NK-92 (cell line): Measurements from ENCODE around the gene FRAT2.

Experiments used
- DNase-seq: peaks from one replicate; lab custom pipeline; 2025; ENCODE audit not compliant: unreplicated experiment; lab: John Stamatoyannopoulos, UW

The FRAT2 gene

DNA sequence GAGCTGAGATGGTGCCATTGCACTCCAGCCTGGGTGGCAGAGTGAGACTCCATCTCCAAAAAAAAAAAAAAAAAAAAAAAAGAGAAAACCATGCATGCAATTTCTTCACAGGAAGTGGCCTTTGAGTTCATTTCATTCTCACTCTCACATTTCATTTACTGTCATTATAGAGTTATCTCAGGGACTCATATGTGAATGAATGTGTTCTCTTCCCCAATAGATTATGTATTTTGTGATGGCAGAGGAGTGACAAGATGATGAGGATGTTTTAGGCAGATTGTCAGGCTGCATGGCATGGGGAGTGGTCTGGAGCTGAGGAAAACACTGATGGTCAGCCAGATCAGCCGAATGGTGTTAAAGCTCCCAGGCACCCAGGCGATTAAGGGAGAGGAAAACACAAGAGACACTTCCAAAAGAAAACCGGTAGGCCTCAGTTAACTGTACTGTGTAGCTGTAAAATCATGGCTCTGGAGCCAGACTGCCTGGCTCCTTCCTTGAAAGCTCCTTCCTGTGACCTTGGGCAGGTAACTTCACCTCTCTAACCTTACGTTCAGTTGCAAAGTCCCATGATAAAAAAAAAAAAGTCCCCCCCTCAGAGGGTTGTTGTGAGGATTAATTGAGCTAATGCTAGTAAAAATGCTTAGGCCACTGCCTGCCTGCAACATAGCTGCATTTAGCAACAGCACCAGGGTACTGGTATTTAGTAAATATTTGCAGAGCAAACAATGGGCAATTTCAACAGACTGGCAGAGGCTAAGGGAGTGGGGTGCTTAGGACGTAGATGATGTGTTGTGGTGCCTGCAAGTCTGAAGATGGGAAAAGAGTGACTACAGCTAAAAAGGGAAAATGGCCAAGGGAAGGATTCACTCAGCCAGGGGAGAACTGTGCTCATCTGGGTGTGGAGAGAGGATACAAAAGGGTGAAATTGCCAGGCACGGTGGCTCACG is 6.9 kb downstream of the FRAT2 start:
- no peak for DNase-seq

- DNase-seq, result no peak
These were observed 8.8 kb downstream of the FRAT2 start for GRCh38 chr10:97325754-97326153.

GRCh38 chr10:97323501-97323900 is 11.0 kb downstream of the FRAT2 start:
- DNase-seq, result no peak

- DNase-seq, result no peak
These were observed 12.7 kb downstream of the FRAT2 start for GRCh38 chr10:97321804-97322190.

- no peak for DNase-seq
These were observed 13.3 kb downstream of the FRAT2 start for GRCh38 chr10:97321032-97321803.

- no peak for DNase-seq
These were observed 14.0 kb downstream of the FRAT2 start for GRCh38 chr10:97320480-97321031.

DNA sequence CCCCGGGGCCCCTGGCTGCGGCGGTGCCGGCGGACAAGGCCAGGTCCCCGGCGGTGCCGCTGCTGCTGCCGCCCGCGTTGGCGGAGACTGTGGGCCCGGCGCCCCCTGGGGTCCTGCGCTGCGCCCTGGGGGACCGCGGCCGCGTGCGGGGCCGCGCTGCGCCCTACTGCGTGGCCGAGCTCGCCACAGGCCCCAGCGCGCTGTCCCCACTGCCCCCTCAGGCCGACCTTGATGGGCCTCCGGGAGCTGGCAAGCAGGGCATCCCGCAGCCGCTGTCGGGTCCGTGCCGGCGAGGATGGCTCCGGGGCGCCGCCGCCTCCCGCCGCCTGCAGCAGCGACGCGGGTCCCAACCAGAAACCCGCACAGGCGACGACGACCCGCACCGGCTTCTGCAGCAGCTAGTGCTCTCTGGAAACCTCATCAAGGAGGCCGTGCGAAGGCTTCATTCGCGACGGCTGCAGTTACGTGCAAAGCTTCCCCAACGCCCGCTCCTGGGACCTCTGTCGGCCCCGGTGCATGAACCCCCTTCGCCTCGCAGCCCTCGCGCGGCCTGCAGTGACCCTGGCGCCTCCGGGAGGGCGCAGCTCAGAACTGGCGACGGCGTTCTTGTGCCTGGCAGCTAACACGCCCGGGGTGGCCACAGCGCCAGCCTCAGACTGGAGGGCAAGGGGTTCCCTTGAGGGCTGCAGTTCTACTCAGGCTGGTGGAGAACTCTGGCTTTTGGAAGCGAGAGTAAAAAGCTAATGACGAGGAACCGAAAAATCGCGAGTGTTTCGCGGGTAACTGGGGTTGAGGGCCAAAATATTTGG is 14.7 kb downstream of the FRAT2 start:
- no peak for DNase-seq

DNA sequence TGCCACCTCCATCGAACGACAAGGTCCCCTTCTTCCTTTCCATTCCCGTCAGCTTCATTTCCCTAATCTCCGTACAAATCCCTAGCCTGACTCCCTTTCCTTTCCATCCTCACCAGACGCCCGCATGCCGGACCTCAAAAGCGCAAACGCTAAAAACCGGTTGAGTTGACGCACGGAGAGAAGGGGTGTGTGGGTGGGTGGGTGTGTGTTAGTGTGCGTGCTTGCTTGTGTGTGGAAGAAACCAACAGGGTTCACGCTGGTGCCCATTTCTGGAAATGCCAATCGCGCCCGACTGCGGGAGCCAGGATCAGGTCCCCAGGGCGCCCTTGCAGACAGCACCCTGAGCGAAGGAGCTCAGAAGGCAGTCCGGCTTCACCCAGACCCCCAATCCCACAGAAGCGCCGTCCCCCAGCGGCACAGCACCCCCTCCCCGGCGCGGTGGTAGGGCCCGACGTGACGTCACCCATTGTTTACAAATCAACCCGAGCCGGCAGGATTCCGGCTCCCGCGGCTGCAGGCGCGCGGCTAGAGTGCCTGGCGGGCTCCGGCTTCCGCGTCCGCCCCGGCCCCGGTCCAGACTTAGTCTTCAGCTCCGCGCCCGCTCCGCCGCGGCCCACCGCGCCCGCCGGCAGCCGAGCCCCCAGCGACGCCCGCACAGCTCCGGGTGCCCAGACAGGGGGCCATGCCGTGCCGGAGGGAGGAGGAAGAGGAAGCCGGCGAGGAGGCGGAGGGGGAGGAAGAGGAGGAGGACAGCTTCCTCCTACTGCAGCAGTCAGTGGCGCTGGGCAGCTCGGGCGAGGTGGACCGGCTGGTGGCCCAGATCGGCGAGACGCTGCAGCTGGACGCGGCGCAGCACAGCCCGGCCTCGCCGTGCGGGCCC is 15.5 kb downstream of the FRAT2 start, which contains the start of gene FRAT1:
Gene FRAT1 (plus strand): TSS at position 500 of the 880 bp plus-strand sequence. CDS start 183 bp downstream, at position 683.
- DNase-seq, result no peak

- DNase-seq, result no peak
These were observed 19.9 kb downstream of the FRAT2 start for GRCh38 chr10:97314671-97315070.

DNA sequence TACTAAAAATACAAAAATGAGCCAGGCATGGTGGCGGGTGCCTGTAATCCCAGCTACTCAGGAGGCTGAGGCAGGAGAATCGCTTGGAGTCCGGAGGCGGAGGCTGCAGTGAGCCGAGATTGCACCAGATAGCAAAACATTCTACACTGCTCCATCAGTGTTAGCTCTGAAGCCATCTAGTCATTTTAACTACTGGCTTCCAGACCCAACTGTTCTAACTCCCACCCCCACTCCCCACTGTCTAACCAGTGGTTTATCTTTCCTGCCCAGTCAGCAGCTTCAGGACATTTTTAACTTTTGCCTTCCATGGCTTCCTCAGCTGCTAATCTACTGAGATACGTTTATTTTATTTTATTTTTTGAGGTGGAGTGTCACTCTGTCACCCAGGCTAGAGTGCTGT is 21.6 kb downstream of the FRAT2 start:
- DNase-seq, result no peak

DNA sequence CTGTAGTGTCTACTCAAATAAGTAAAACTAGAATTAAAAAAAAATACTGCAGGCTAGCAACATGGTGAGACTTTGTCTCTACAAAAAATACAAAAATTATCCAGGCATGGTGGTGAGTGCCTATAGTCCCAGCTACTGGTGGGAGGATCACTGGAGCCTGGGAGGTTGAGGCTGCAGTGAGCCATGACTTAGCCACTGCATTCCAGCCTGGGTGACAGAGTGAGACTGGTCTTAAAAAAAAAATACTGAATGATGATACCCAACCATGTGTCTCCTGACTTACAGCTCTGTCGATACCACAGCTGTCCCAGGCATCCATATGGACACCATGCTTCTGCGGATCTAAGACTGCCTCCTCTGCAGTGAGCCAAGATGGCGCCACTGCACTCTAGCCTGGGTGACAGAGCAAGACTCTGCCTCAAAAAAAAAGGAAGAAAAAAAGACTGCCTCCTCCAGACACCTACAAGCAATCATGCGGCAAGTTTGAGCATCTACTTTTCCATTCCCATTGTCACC is 23.4 kb downstream of the FRAT2 start:
- DNase-seq, result no peak

DNA sequence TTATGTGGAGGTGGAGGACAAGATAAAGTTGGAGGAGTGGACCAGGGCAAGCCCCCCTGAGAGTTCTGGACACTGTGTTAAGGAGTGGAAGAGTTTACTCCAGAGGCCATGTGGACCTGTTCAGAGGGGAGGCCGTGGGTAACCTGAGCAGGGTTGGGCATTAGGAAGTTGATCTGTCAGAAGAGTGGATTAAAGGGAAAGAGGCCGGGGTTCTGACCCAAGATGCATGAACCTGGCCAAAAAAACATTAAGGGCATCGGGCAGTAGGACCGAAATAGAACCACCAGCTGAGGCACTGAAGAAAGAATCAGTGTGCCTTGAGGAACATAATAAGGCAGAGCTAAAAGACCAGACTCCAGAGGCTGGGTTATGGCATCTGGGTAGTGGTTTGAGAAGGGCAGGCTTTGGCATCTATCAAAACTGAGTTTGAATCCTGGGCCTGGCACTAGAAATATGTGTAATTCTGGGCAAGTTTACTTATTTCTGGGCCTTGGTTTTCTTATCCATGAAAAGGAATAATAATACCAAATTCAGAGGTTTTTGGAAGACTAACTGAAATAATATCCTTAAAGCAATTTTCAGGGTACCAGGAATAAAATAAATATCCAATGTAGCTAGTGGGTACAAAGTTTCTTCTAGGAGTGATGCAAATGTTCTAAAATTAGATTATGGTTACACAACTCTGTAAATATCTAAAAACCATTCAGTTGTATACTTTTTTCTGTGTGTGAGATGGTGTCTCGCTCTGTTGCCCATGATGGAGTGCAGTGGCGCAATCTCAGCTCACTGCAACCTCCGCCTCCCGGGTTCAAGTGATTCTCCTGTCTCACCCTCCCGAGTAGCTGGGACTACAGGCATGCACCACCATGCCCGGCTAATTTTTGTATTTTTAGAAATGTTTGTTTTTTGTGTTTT is 26.4 kb downstream of the FRAT2 start:
- no peak for DNase-seq

DNA sequence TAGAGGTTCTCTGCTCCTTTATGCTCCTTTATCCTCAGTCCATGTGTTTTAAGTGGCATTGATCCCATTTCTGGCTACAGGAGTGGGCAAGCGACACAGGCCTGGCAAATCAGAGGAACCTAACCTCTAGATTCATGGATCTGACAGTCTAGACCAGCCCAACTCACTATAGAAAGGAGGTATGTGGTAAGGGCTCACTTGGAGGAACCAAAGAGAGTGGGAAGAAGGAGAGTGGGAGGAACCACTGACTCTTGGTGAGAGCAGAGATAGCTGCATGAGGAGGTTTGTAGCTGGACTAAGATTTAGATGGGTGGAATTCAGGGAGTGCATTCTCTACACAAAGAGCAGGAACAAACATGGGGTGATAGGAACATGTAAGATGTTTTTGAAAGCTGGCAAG is 27.1 kb downstream of the FRAT2 start:
- DNase-seq, result no peak

GRCh38 chr10:97302088-97302791 is 32.3 kb downstream of the FRAT2 start:
- DNase-seq, result no peak

DNA sequence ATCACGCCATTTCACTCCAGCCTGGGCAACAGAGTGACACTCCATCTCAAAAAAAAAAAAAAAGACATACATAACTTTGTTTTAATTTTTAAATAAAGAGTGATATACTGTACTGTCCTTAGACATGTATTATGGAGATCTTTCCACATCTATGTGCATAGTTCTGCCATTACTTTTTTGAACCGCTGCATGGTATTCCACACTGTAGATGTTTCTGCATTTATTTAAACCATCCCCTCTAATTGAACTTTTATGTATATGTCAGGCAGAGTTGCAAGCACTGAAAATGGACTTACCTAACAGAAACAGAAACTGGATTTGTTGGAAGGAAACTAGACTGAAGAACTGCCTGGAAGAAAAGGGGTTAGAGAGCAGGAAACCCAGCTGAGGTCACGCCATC is 33.5 kb downstream of the FRAT2 start:
- DNase-seq, result no peak

DNA sequence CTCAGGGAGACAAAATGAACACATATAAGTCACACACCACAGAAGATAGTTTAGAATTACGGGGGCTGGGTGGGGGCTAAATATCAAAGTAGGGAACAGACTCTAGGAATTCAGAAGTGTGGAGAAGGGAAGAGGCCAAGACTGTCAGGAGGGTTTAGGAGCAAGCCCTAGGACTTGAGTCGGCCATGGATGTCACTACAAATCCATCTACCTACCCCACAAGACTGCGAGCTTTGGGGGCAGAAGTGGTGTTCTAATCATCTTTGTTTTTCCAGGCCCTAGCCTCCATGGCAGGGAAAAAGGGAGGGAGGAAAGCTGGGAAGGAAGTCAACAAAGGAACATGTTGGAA is 36.3 kb downstream of the FRAT2 start:
- DNase-seq, result no peak

GRCh38 chr10:97297556-97298222 is 36.8 kb downstream of the FRAT2 start:
- DNase-seq, result no peak

DNA sequence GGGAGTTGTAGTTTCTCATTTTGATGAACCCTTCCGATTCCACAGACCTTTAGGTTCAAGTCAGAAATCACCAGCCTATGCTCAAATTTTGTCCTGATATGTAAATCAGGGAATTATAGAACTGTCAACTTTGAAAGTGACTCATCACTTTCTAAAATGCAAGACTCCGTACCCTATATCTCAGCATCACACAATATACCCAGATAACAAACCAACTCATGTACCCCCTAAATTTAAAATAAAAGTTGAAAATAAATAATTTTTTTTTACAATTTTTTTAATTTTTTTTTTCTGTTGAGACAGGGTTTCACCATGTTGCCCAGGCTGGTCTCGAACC is 41.7 kb downstream of the FRAT2 start:
- DNase-seq, result no peak
